Karpas-422 (cell line): ENCODE data around the gene PEX11B. TPM values are rescaled to one million over a fixed set of nuclear protein-coding genes. Genes with fewer than 3 reads are reported as not detected.

Source experiments
- DNase-seq: peaks from one replicate; pipeline ENCODE4 v3.0.0-alpha.2; 2015
- H2AFZ ChIP-seq: fragments of 200-600 bp; sonication (generic); 2 replicates; pipeline ENCODE4 v1.6.1; 2014; ENCODE audit warnings: antibody characterized with exemption, low read length, mixed read lengths
- H3K27ac ChIP-seq: fragments of 200-600 bp; sonication (generic); 2 replicates; pipeline ENCODE4 v1.5.1; 2014; ENCODE audit warnings: mild to moderate bottlenecking, low read length, moderate library complexity
- H3K27me3 ChIP-seq: fragments of 200-600 bp; sonication (generic); 2 replicates; pipeline ENCODE4 v1.6.1; 2014; ENCODE audit warnings: low read length, mixed read lengths
- H3K36me3 ChIP-seq: fragments of 200-600 bp; sonication (generic); 2 replicates; pipeline ENCODE4 v1.6.1; 2014; ENCODE audit warnings: low read length, mixed read lengths; ENCODE audit not compliant: insufficient read depth
- H3K4me1 ChIP-seq: fragments of 200-600 bp; sonication (generic); 2 replicates; pipeline ENCODE4 v1.6.1; 2014; ENCODE audit warnings: mild to moderate bottlenecking, low read length, mixed read lengths
- H3K4me2 ChIP-seq: fragments of 200-600 bp; sonication (generic); 2 replicates; pipeline ENCODE4 v1.6.1; 2014; ENCODE audit warnings: low read length, low read depth, mild to moderate bottlenecking; ENCODE audit not compliant: poor library complexity, severe bottlenecking
- H3K4me3 ChIP-seq: fragments of 200-600 bp; sonication (generic); 2 replicates; pipeline ENCODE4 v1.5.1; 2014; ENCODE audit warnings: mild to moderate bottlenecking, antibody characterized with exemption, low read length, mixed read lengths
- H3K79me2 ChIP-seq: fragments of 200-600 bp; sonication (generic); 2 replicates; pipeline ENCODE4 v1.6.1; 2014; ENCODE audit warnings: mild to moderate bottlenecking, low read length, mixed read lengths
- H3K9ac ChIP-seq: fragments of 200-600 bp; sonication (generic); 2 replicates; pipeline ENCODE4 v1.6.0; 2014; ENCODE audit warnings: low read length
- H3K9me2 ChIP-seq: fragments of 200-600 bp; sonication (generic), shearing (Covaris generic); replicated peaks from 2 replicates; pipeline ENCODE4 v1.6.0; 2014; ENCODE audit warnings: mild to moderate bottlenecking, low read length, moderate library complexity; ENCODE audit not compliant: insufficient read depth
- H3K9me3 ChIP-seq: fragments of 300-700, 200-600 bp; sonication (generic); 2 replicates; pipeline ENCODE4 v1.6.1; 2014; ENCODE audit warnings: low read length, mixed read lengths
- H4K20me1 ChIP-seq: fragments of 200-600 bp; sonication (generic); 2 replicates; pipeline ENCODE4 v1.6.1; 2014; ENCODE audit warnings: mild to moderate bottlenecking, antibody characterized with exemption, low read length, low read depth; ENCODE audit not compliant: insufficient read depth
- total RNA-seq: library from RNA; depleted of rRNA; stranded (reverse); fragments of >200 nt; shearing (Covaris generic); gene quantifications from 2 replicates; pipeline ENCODE4 v1.2.3, GENCODE V29; 2014; ENCODE audit warnings: low replicate concordance

The PEX11B gene
- total RNA-seq, 1 experiment from 2014 or later = 51.7 TPM

- Histone ChIP-seq H3K9me2 (no peaks in the 10 kb centered on the region), H4K20me1 (no peaks in the 10 kb centered on the region), H3K4me2 (peak within 1 kb of the TSS; percentile 68), H3K79me2 (no peaks in the 10 kb centered on the region), H3K27ac (no peak within 1 kb of the TSS), H2AFZ (peak within 1 kb of the TSS; percentile 92), H3K9ac (peak within 1 kb of the TSS; percentile 39; the same call in 1 of the 2 replicates), H3K4me1 (peaks cover 16% of the 10 kb centered on the region), H3K4me3 (peak within 1 kb of the TSS; percentile 76), H3K9me3 (no peaks in the 10 kb centered on the region), H3K27me3 (no peaks in the 10 kb centered on the region), H3K36me3 (no peaks in the 10 kb centered on the region)
- peak; percentile 93 for DNase-seq
These were observed 32.7 kb downstream of the PEX11B start, which contains the start of gene ANKRD35 for GRCh38 chr1:145885738-145886287. Gene ANKRD35, minus strand, starts transcription at chr1:145885866. Its CDS starts 108 bp downstream, at chr1:145885758.

GRCh38 chr1:145884675-145885074, 33.8 kb downstream of the PEX11B start:
- Histone ChIP-seq H3K9ac (no peak overlapping the region), H3K4me3 (no peak overlapping the region), H3K4me2 (no peak overlapping the region), H3K27ac (no peak overlapping the region), H3K27me3 (no peaks in the 10 kb centered on the region), H3K79me2 (no peaks in the 10 kb centered on the region), H3K9me2 (no peaks in the 10 kb centered on the region), H3K4me1 (peaks cover 16% of the 10 kb centered on the region), H2AFZ (no peak overlapping the region), H3K9me3 (no peaks in the 10 kb centered on the region), H3K36me3 (no peaks in the 10 kb centered on the region), H4K20me1 (no peaks in the 10 kb centered on the region)
- no peak for DNase-seq

DNA sequence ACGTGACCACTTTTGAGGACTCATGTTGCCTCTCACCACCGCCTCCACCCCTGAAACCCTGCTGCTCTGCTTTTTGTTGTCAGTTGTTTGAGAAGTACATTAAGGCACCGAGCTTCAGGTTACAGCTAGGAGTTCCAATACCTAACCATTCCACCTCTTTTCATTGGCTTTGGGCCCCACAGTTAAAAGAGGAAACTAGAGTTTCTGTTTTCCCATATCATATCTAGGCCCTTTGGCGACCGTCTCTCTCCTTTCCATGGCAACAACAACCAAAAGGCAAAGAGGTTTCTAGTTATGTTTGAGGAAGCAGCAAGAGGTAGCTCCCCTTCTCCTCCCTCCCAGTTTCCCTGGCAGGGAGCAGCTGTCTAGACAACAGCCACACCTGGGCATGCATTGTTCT, 38.7 kb downstream of the PEX11B start:
- Histone ChIP-seq H3K9me3 (no peaks in the 10 kb centered on the region), H3K9ac (no peak overlapping the region), H4K20me1 (no peaks in the 10 kb centered on the region), H3K27me3 (no peaks in the 10 kb centered on the region), H3K4me2 (no peak overlapping the region), H3K36me3 (no peaks in the 10 kb centered on the region), H3K27ac (no peak overlapping the region), H3K4me1 (no peaks in the 10 kb centered on the region), H3K9me2 (no peaks in the 10 kb centered on the region), H3K4me3 (no peak overlapping the region), H3K79me2 (no peaks in the 10 kb centered on the region), H2AFZ (no peak overlapping the region)
- no peak for DNase-seq

GRCh38 chr1:145878724-145879123, 39.8 kb downstream of the PEX11B start:
- H3K4me1 ChIP-seq = no peaks in the 10 kb centered on the region
- no peaks in the 10 kb centered on the region for H3K9me2 ChIP-seq
- H3K27me3 ChIP-seq = no peaks in the 10 kb centered on the region
- H3K27ac ChIP-seq = no peak overlapping the region
- no peak overlapping the region for H3K4me2 ChIP-seq
- no peaks in the 10 kb centered on the region for H3K79me2 ChIP-seq
- no peak overlapping the region for H3K4me3 ChIP-seq
- H3K9ac ChIP-seq = no peak overlapping the region
- no peaks in the 10 kb centered on the region for H3K36me3 ChIP-seq
- no peaks in the 10 kb centered on the region for H4K20me1 ChIP-seq
- no peak for DNase-seq
- no peaks in the 10 kb centered on the region for H3K9me3 ChIP-seq
- H2AFZ ChIP-seq = no peak overlapping the region

GRCh38 chr1:145877923-145878486, 40.5 kb downstream of the PEX11B start:
- no peak for DNase-seq
- Histone ChIP-seq H3K4me2 (no peak overlapping the region), H3K9ac (no peak overlapping the region), H3K9me2 (no peaks in the 10 kb centered on the region), H4K20me1 (no peaks in the 10 kb centered on the region), H3K36me3 (no peaks in the 10 kb centered on the region), H2AFZ (no peak overlapping the region), H3K9me3 (no peaks in the 10 kb centered on the region), H3K27ac (no peak overlapping the region), H3K79me2 (no peaks in the 10 kb centered on the region), H3K4me1 (no peaks in the 10 kb centered on the region), H3K27me3 (no peaks in the 10 kb centered on the region), H3K4me3 (no peak overlapping the region)

DNA sequence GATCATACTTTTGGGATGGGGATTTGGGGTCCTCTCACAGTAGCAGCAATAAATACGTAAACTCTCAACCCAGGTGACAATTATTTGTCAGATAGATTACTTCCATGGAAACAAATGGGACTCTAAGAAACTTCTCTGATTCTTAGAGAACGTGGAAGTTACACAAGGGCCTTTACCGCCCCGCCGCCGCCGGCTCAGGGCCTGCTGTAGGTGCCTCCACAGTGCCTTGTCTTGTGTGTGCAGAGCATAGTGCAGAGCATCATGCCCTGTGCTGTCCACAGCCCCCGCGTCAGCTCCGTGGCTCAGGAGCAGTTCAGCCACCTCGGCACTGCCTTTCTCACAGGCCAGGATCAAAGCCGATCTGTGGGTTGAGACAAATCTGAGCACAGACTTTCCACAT, 43.9 kb downstream of the PEX11B start:
- Histone ChIP-seq H3K4me1 (peaks cover 7% of the 10 kb centered on the region), H3K36me3 (no peaks in the 10 kb centered on the region), H3K27ac (no peak overlapping the region), H3K79me2 (no peaks in the 10 kb centered on the region), H2AFZ (no peak overlapping the region), H3K4me2 (no peak overlapping the region), H3K4me3 (no peak overlapping the region), H3K27me3 (no peaks in the 10 kb centered on the region), H4K20me1 (no peaks in the 10 kb centered on the region), H3K9me2 (no peaks in the 10 kb centered on the region), H3K9ac (no peak overlapping the region), H3K9me3 (no peaks in the 10 kb centered on the region)
- no peak for DNase-seq

DNA sequence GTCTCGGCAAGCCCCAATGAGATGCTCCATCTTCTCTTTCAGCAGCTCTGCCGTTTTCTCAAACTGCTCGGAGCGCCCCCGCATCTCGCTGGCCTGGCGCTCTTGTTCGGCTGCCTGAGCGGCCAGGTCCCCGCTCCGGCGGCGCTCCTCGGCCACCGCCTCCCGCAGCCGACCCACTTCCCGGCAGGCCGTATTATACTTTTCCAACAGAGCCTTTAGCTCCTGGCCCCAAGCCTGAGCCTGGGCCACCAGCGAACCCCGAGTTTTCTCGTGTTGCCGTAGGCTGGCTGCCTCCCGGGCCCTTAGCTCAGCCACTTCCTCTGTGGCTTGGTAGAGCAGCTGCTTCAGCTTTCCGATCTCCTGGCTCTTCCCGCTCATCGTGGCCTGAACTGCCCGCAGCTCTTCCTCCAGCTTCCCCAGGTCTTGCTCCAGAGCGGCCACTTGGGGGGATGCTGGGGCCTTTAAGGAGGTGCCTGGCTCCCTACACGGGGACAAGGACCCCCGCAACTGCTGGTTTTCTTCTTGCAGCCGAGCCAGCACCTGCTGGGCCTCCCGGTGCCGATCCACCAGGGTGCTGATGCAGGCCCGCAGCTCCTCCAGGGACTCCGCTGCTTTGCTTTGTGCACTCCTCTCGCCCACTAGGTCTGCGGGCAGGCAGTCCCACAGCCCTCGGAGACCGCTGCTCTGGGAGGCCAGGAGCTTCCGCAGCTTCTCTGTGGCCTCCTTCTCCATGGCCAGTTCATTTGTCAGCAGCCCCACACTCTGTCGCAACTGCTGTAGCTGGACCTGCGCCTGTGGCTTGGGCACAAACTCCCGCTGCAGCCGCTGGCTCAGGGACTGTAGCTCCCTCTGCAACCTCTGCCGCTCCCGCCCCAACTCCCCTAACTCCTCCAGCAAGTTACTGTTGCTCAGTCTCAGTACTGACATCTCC, 46.3 kb downstream of the PEX11B start:
- H3K4me3 ChIP-seq = peak overlapping the region; percentile 59; the same call in 1 of the 2 replicates
- H2AFZ ChIP-seq = peak overlapping the region; percentile 94
- peak overlapping the region; percentile 76 for H3K4me2 ChIP-seq
- no peak for DNase-seq
- no peaks in the 10 kb centered on the region for H3K9me3 ChIP-seq
- H3K27ac ChIP-seq = no peak overlapping the region
- H3K9me2 ChIP-seq = no peaks in the 10 kb centered on the region
- H3K9ac ChIP-seq = peak overlapping the region; percentile 66
- no peaks in the 10 kb centered on the region for H3K79me2 ChIP-seq
- H3K4me1 ChIP-seq = peaks cover 7% of the 10 kb centered on the region
- H3K27me3 ChIP-seq = no peaks in the 10 kb centered on the region
- H4K20me1 ChIP-seq = no peaks in the 10 kb centered on the region
- no peaks in the 10 kb centered on the region for H3K36me3 ChIP-seq

DNA sequence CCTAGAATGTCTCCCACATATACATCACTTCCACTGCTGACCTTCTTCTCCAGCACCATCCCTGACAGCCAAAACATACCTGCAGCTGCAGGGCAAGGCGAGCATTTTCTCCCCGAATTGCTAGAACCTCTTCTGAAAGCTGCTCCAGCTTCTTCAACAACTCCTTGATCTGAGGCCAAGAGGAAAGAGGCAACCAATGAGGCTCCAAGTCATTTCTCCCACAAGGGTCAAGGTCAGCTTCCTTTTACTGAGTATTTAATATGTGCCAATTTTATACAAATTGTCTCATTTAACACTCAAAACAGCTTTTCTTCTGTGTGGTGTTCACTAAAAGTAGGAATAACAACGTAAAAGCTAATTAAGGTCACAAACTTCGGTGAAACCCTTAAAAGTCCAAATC, 50.3 kb downstream of the PEX11B start:
- no peak overlapping the region for H2AFZ ChIP-seq
- no peak overlapping the region for H3K27ac ChIP-seq
- no peaks in the 10 kb centered on the region for H3K36me3 ChIP-seq
- no peaks in the 10 kb centered on the region for H3K9me2 ChIP-seq
- no peak overlapping the region for H3K4me2 ChIP-seq
- no peak overlapping the region for H3K9ac ChIP-seq
- no peak for DNase-seq
- H3K27me3 ChIP-seq = no peaks in the 10 kb centered on the region
- H3K79me2 ChIP-seq = no peaks in the 10 kb centered on the region
- no peaks in the 10 kb centered on the region for H4K20me1 ChIP-seq
- peaks cover 7% of the 10 kb centered on the region for H3K4me1 ChIP-seq
- no peak overlapping the region for H3K4me3 ChIP-seq
- H3K9me3 ChIP-seq = no peaks in the 10 kb centered on the region
